A673 (cell line): ENCODE results near the gene SPTBN4.

Experiments used
- EZH2 ChIP-seq: fragments of 200-600 bp; sonication (generic); IDR thresholded peaks from 2 replicates; pipeline ENCODE4 v1.6.1; 2017; ENCODE audit warnings: borderline replicate concordance, low read depth, mild to moderate bottlenecking, mixed read lengths, antibody characterized with exemption, low read length; ENCODE audit not compliant: poor library complexity, severe bottlenecking
- TF ChIP-seq, protein P1 (sequence below): fragments of 300-800, 200-600 bp; sonication (generic); conservative IDR thresholded peaks from 2 replicates; pipeline ENCODE4 v1.5.1; 2017; ENCODE audit warnings: low read depth, mild to moderate bottlenecking, antibody characterized with exemption, low read length, moderate library complexity, mixed read lengths

DNA sequence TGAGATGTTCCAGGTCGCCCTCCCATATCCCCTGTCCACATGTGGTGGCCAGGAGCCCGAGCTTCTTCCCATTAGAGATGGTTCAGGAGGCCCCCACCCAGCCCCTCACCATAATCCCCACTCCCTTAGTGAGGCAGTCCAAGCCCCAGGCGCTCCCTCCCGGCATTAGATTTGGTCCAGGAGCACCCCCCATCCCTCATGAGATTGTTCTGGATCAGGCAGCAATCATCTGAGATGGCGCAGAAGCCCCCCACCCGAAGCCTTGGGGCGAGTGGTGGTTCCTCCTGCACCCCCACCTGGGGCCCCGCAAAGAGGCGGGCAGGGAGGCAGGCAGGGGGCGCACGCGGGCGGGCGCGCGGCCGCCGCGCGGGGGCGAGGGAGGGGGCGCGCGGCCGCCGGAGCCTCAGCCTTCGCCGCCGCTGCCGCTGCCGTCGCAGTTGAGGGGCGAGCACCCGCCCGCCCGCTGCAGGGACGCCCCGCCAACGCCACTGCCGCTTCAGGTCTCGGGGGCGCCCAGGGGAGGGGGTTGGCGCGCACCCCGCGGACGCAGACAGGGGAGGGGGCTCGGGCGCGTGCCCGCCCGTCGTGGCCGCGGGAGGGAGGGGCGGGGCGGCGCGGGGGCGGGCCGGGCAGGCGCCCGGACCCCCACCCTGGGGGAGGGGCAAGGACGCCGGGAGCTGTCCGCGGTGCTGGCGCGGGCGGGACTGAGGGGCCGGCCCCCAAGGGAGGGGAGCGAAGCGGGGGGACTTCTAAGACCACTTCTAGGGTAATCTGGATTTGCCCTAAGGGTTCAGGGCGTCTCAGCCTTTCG, 63.5 kb downstream of the SPTBN4 start:
- TF ChIP-seq, protein P1, sequence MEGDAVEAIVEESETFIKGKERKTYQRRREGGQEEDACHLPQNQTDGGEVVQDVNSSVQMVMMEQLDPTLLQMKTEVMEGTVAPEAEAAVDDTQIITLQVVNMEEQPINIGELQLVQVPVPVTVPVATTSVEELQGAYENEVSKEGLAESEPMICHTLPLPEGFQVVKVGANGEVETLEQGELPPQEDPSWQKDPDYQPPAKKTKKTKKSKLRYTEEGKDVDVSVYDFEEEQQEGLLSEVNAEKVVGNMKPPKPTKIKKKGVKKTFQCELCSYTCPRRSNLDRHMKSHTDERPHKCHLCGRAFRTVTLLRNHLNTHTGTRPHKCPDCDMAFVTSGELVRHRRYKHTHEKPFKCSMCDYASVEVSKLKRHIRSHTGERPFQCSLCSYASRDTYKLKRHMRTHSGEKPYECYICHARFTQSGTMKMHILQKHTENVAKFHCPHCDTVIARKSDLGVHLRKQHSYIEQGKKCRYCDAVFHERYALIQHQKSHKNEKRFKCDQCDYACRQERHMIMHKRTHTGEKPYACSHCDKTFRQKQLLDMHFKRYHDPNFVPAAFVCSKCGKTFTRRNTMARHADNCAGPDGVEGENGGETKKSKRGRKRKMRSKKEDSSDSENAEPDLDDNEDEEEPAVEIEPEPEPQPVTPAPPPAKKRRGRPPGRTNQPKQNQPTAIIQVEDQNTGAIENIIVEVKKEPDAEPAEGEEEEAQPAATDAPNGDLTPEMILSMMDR = peak; percentile 49
- no peak for TF ChIP-seq EZH2
